K562 (cell line): ENCODE measurements around the gene NUP85. TPM values are rescaled to one million over a fixed set of nuclear protein-coding genes. Genes with fewer than 3 reads are reported as not detected.
A peak's percentile ranks its signal among the peaks of the same experiment; 100 is the strongest.

Experiments used
- BCL6 ChIP-seq: fragments of 250-450 bp; sonication (Bioruptor Pico); IDR thresholded peaks from 2 replicates; pipeline ENCODE4 v1.4.0; 2020
- DPF2 ChIP-seq: fragments of 450-650 bp; IDR thresholded peaks from 2 replicates; pipeline ENCODE4 v1.6.1; 2016
- FUS ChIP-seq: fragments of 200-400 bp; formaldehyde crosslinking; optimal IDR thresholded peaks from 2 replicates; pipeline ENCODE3; 2017; ENCODE audit warnings: low read depth, low read length
- HNRNPH1 ChIP-seq: fragments of 200-400 bp; formaldehyde crosslinking; optimal IDR thresholded peaks from 2 replicates; pipeline ENCODE3; 2017; ENCODE audit warnings: low read depth, mild to moderate bottlenecking, low read length, moderate library complexity
- MTF1 ChIP-seq: fragments of 250-450 bp; sonication (Bioruptor Pico); IDR thresholded peaks from 2 replicates; pipeline ENCODE4 v1.9.0; 2021; ENCODE audit warnings: moderate library complexity, mild to moderate bottlenecking, inconsistent platforms, borderline replicate concordance
- NCOA6 ChIP-seq: fragments of 450-650 bp; IDR thresholded peaks from 2 replicates; pipeline ENCODE4 v1.6.1; 2017; ENCODE audit warnings: mild to moderate bottlenecking
- NRF1 ChIP-seq, 2 experiments: fragments of 450-650 bp; IDR thresholded peaks in 1 of 2; conservative IDR thresholded peaks in 1 of 2; 2 replicates each; pipeline ENCODE4 v1.6.1; 2014; ENCODE audit warnings: mild to moderate bottlenecking in 2 of 2
- POLR2H ChIP-seq: IDR thresholded peaks from 2 replicates; pipeline ENCODE4 v1.6.1; 2016; ENCODE audit warnings: missing genetic modification characterization, low read depth, mild to moderate bottlenecking, control low read depth, missing compliant biosample characterization, moderate library complexity
- POU5F1 ChIP-seq: fragments of 150-350 bp; IDR thresholded peaks from 2 replicates; pipeline ENCODE4 v1.6.1; 2014; ENCODE audit warnings: borderline replicate concordance, low read length, low read depth, mild to moderate bottlenecking; ENCODE audit not compliant: partially characterized antibody
- RFX7 ChIP-seq: fragments of 250-450 bp; sonication (Bioruptor Pico); IDR thresholded peaks from 2 replicates; pipeline ENCODE4 v1.5.1; 2021; ENCODE audit warnings: mild to moderate bottlenecking
- RUNX1 ChIP-seq: sonication (generic); IDR thresholded peaks from 2 replicates; pipeline ENCODE4 v1.6.1; 2016; ENCODE audit warnings: antibody characterized with exemption, low read depth
- TAF9B ChIP-seq: fragments of 450-650 bp; IDR thresholded peaks from 2 replicates; pipeline ENCODE4 v1.6.1; 2018; ENCODE audit warnings: mild to moderate bottlenecking; ENCODE audit not compliant: partially characterized antibody
- ZKSCAN3 ChIP-seq: fragments of 250-450 bp; sonication (Bioruptor Pico); IDR thresholded peaks from 2 replicates; pipeline ENCODE4 v1.4.0; 2020
- ZKSCAN8 ChIP-seq: fragments of 200-800 bp; sonication (Bioruptor generic); IDR thresholded peaks from 2 replicates; pipeline ENCODE4 v1.6.1; 2016; ENCODE audit warnings: missing genetic modification characterization, missing compliant biosample characterization
- polyA plus RNA-seq, 8 experiments: library from polyadenylated mRNA; depleted of rRNA in 4 of 8; stranded (reverse) in 5 of 8; unstranded in 3 of 8; fragments of >200 nt; fragmentation: Nextera tagmentation in 2 of 8; fragmentation: Illumina TruSeq in 1 of 8; extraction: Ambion mirVana in 2 of 8; extraction: Trizol in 1 of 8; gene quantifications; 2 replicates each; pipeline versions ENCODE4 v1.2.1 to v1.2.3, GENCODE V29; 2011 to 2014; ENCODE audit warnings: inconsistent platforms in 1 of 8, missing spikeins in 1 of 8
- total RNA-seq, 7 experiments: library from RNA; depleted of rRNA in 6 of 7; stranded (reverse); fragments of >200 nt in 6 of 7; fragmentation: Illumina TruSeq in 2 of 7; extraction: Trizol in 2 of 7; gene quantifications; 2 replicates each; pipeline versions ENCODE4 v1.2.1 to v1.2.3, GENCODE V29; 2011 to 2021; ENCODE audit warnings: low replicate concordance in 1 of 7
- TF ChIP-seq, protein P1 (sequence below): sonication (generic); formaldehyde crosslinking; IDR thresholded peaks from 2 replicates; pipeline ENCODE4 v1.8.1; 2023; ENCODE audit warnings: mild to moderate bottlenecking, missing genetic modification reagents, moderate library complexity
- TF ChIP-seq, protein P2 (sequence below): fragments of 450-650 bp; IDR thresholded peaks from 2 replicates; pipeline ENCODE4 v1.6.1; 2017; ENCODE audit warnings: antibody characterized with exemption
- TF ChIP-seq, protein P3 (sequence below): fragments of 450-650 bp; formaldehyde crosslinking; IDR thresholded peaks from 2 replicates; pipeline ENCODE4 v1.4.0; 2020; ENCODE audit warnings: mild to moderate bottlenecking, moderate library complexity
- TF ChIP-seq, protein P4 (sequence below): sonication (generic); formaldehyde crosslinking; IDR thresholded peaks from 2 replicates; pipeline ENCODE4 v1.8.0; 2023; ENCODE audit warnings: missing genetic modification reagents, mild to moderate bottlenecking, borderline replicate concordance

Gene NUP85
- total and polyA plus RNA-seq, 9 of the 15 experiments (the other 6 are each of a cell fraction or from before 2014, with no cell fraction given), result 50.2 to 177 (median 110) TPM

DNA sequence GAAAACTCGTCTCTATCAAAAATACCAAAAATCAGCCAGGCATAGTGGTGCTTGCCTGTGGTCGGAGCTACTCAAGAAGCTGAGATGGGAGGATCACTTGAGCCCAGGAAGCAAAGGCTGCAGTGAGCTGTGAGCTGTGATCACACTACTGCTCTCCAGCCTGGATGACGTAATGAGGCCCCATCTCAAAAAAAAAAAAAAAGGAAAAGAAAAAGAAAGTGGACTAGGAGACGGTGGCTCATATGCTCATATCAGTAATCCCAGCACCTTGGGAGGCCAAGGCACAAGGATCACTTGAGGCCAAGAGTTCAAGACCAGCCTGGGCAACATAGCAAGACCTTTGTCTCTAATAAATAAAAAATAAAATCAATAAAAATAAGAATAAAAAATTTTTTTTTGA, 13.9 kb upstream of the NUP85 start (continued):
- TF ChIP-seq POU5F1, result no peak
- TF ChIP-seq, protein P1, sequence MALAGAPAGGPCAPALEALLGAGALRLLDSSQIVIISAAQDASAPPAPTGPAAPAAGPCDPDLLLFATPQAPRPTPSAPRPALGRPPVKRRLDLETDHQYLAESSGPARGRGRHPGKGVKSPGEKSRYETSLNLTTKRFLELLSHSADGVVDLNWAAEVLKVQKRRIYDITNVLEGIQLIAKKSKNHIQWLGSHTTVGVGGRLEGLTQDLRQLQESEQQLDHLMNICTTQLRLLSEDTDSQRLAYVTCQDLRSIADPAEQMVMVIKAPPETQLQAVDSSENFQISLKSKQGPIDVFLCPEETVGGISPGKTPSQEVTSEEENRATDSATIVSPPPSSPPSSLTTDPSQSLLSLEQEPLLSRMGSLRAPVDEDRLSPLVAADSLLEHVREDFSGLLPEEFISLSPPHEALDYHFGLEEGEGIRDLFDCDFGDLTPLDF (CRISPR knock-in tag), result no peak
- TF ChIP-seq NRF1 (conservative IDR thresholded peaks at IDR 0.05 in 1 of 2, IDR thresholded peaks at IDR 0.05 in 1 of 2), result no peak
- TF ChIP-seq RUNX1, result no peak
- TF ChIP-seq FUS, result no peak
- TF ChIP-seq RFX7 (CRISPR knock-in tag), result no peak
- no peak for TF ChIP-seq ZKSCAN8
- TF ChIP-seq TAF9B, result no peak
- TF ChIP-seq MTF1 (CRISPR knock-in tag), result no peak
- no peak for TF ChIP-seq NCOA6
- TF ChIP-seq, protein P2, sequence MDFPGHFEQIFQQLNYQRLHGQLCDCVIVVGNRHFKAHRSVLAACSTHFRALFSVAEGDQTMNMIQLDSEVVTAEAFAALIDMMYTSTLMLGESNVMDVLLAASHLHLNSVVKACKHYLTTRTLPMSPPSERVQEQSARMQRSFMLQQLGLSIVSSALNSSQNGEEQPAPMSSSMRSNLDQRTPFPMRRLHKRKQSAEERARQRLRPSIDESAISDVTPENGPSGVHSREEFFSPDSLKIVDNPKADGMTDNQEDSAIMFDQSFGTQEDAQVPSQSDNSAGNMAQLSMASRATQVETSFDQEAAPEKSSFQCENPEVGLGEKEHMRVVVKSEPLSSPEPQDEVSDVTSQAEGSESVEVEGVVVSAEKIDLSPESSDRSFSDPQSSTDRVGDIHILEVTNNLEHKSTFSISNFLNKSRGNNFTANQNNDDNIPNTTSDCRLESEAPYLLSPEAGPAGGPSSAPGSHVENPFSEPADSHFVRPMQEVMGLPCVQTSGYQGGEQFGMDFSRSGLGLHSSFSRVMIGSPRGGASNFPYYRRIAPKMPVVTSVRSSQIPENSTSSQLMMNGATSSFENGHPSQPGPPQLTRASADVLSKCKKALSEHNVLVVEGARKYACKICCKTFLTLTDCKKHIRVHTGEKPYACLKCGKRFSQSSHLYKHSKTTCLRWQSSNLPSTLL, result no peak
- peak; percentile 37; the same call in 1 of the 2 replicates for TF ChIP-seq POLR2H (tag)
- TF ChIP-seq ZKSCAN3, result no peak
- no peak for TF ChIP-seq HNRNPH1
- TF ChIP-seq, protein P3, sequence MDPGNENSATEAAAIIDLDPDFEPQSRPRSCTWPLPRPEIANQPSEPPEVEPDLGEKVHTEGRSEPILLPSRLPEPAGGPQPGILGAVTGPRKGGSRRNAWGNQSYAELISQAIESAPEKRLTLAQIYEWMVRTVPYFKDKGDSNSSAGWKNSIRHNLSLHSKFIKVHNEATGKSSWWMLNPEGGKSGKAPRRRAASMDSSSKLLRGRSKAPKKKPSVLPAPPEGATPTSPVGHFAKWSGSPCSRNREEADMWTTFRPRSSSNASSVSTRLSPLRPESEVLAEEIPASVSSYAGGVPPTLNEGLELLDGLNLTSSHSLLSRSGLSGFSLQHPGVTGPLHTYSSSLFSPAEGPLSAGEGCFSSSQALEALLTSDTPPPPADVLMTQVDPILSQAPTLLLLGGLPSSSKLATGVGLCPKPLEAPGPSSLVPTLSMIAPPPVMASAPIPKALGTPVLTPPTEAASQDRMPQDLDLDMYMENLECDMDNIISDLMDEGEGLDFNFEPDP (CRISPR knock-in tag), result no peak
- no peak for TF ChIP-seq BCL6 (CRISPR knock-in tag)
- TF ChIP-seq, protein P4, sequence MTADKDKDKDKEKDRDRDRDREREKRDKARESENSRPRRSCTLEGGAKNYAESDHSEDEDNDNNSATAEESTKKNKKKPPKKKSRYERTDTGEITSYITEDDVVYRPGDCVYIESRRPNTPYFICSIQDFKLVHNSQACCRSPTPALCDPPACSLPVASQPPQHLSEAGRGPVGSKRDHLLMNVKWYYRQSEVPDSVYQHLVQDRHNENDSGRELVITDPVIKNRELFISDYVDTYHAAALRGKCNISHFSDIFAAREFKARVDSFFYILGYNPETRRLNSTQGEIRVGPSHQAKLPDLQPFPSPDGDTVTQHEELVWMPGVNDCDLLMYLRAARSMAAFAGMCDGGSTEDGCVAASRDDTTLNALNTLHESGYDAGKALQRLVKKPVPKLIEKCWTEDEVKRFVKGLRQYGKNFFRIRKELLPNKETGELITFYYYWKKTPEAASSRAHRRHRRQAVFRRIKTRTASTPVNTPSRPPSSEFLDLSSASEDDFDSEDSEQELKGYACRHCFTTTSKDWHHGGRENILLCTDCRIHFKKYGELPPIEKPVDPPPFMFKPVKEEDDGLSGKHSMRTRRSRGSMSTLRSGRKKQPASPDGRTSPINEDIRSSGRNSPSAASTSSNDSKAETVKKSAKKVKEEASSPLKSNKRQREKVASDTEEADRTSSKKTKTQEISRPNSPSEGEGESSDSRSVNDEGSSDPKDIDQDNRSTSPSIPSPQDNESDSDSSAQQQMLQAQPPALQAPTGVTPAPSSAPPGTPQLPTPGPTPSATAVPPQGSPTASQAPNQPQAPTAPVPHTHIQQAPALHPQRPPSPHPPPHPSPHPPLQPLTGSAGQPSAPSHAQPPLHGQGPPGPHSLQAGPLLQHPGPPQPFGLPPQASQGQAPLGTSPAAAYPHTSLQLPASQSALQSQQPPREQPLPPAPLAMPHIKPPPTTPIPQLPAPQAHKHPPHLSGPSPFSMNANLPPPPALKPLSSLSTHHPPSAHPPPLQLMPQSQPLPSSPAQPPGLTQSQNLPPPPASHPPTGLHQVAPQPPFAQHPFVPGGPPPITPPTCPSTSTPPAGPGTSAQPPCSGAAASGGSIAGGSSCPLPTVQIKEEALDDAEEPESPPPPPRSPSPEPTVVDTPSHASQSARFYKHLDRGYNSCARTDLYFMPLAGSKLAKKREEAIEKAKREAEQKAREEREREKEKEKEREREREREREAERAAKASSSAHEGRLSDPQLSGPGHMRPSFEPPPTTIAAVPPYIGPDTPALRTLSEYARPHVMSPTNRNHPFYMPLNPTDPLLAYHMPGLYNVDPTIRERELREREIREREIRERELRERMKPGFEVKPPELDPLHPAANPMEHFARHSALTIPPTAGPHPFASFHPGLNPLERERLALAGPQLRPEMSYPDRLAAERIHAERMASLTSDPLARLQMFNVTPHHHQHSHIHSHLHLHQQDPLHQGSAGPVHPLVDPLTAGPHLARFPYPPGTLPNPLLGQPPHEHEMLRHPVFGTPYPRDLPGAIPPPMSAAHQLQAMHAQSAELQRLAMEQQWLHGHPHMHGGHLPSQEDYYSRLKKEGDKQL (CRISPR knock-in tag), result no peak
- TF ChIP-seq DPF2, result peak; percentile 53
